HG03378 (cell line): ENCODE data around the gene GMCL1.
"Not testable (repeated sequence)": the region's sequence is repeated elsewhere in the genome, so short reads cannot be mapped to it uniquely, and the experiment has no call there.

ENCODE experiments used
- ATAC-seq: cut with Tn5 transposase; IDR thresholded peaks from one replicate; pipeline ENCODE4 v1.9.1; 2021; ENCODE audit warnings: mild to moderate bottlenecking, moderate library complexity; ENCODE audit not compliant: unreplicated experiment

Gene GMCL1

GRCh38 chr2:69847068-69847828, 17.8 kb downstream of the GMCL1 start:
- no peak for ATAC-seq

GRCh38 chr2:69848186-69848790, 18.8 kb downstream of the GMCL1 start:
- ATAC-seq: no peak

DNA sequence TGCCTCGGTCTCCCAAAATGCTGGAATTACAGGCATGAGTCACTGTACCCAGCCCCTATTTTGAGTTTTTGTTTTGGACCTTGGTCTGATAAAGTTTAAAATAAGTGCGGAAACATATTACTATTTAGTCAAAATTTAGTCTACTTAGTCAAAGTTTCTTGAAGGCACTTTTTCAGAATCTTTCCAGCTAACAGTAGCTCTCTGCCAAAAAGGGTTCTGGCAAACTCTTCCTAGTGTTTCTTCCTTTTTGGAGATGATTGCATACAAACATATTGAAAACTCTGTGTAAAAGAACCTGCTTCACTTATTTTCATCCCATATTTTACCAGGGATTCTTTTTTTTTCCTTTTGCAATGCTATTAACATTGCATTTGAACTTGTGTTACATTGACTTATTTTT, 28.8 kb downstream of the GMCL1 start:
- ATAC-seq: no peak

GRCh38 chr2:69863298-69863697, 33.8 kb downstream of the GMCL1 start:
- ATAC-seq: no peak

DNA sequence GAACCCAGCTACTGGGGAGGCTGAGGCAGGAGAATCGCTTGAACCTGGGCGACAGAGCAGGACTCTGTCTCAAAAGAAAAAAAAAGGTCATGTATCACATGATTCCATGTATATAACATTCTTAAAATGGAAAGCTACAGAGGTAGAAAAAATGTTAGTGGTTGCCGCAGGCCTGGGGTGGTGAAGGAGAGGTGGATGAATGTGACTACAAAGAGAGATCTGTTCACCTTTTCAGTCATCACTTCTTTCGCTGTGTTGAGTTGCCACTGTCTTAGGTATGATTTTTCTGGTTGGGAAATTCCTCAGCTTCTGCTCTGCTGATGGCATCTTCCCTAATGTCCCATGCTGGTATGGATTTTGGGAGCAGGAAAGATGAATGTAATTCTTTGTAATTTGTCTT, 59.0 kb downstream of the GMCL1 start:
- no peak for ATAC-seq

GRCh38 chr2:69889302-69889701, 59.8 kb downstream of the GMCL1 start:
- no peak for ATAC-seq

- ATAC-seq: no peak
These were observed 61.4 kb downstream of the GMCL1 start for GRCh38 chr2:69890881-69891280.

- not testable (repeated sequence) for ATAC-seq
These were observed 63.5 kb downstream of the GMCL1 start for GRCh38 chr2:69892838-69893424.

DNA sequence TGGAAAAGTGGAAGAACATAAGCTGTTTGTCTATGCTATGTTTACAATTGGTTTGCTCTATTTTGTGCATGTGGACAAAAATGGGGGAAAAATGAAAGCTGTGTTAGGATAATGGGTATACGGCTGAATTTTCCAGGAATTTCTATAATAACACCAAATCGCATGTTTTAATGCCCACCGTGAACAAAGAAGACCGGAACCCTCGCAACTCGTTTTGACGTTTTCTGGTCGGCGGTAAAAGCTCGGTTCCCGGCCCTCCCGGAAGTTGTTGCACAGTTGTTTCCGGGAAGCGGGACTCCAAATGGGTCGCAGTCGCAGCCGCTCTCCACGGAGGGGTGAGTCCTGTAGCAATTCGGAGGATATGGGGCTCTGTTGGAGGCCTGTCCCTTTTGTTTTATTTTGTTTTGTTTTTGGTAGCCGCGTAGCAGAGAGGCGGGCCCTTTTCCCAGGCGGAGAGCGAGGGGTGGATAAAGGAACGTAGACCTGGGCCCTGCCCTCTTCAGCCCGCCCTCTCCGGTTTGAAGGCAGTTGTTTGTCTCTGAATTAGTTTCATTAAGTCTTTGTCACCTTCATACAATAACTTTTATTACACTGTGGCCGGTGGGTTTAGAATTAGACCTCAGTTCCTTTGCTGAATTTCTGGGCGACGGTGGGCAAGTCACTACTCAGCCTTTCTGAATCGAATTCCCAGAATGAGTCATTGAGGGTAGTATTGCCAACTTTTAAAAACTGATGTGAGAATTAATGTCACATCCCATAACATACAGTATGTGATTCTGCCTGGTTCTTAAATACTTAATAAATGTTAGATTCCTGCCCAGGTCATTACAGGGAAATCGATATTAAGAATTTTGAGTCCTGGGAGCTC, 64.5 kb downstream of the GMCL1 start, which contains the start of gene SNRNP27:
Gene SNRNP27 (plus strand): TSS at position 273 of the 868 bp plus-strand sequence. CDS start 29 bp downstream, at position 302.
- peak; percentile 58 for ATAC-seq

GRCh38 chr2:69894737-69895136, 65.3 kb downstream of the GMCL1 start:
- not testable (repeated sequence) for ATAC-seq

GRCh38 chr2:69902213-69902922, 72.9 kb downstream of the GMCL1 start:
- no peak for ATAC-seq

DNA sequence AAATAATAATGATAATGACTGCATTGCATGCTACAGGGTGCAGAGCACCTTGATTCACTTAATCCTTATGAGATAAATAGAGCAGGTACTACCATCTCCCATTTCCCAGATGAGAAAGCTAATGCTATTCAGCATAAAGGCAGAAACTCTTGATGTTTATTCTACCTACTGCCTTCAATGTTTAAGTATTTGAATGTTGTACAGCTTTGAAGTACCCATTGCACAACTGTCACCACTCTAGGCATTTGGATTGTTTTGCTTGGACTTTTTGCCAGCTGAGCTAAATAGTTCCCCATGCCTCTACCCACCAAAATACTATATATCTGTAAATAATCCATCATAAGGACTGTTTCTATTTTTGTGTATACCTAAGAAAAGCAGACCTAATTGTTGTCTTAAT, 77.8 kb downstream of the GMCL1 start:
- ATAC-seq: no peak

DNA sequence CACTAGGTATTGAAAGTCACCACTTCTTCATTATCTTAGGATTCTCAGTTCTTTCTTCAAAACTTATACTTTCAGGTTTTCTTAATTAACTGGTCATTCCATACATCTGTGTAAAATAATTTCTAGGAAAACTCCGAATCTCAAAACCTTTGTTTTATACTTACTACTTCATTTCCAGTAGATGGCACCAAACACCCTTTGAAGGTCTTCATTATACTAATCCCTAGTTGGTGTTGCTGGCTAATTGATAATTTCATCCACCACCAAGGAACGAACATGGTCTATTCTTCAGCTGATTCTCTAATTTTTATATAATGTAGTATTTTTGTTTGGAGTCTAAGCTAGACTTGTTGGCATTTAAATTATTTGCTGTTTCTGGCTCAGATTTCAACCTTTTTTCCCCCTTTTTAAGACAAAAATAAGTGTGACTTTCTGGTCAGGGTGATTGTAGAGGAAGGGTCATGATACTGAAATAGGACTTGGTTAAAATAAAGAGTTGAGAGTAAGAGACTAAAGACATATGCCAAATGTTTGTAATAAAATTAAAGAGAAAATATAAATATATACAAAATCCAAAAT, 82.6 kb downstream of the GMCL1 start:
- no peak for ATAC-seq

- peak; percentile 92 for ATAC-seq
These were observed 84.9 kb downstream of the GMCL1 start for GRCh38 chr2:69914164-69914949.

- ATAC-seq: no peak
These were observed 85.8 kb downstream of the GMCL1 start, which contains the start of gene MXD1 for GRCh38 chr2:69914950-69915945. TSS of gene MXD1 (plus strand) at chr2:69915109. CDS start at chr2:69915331, 222 bp downstream.

DNA sequence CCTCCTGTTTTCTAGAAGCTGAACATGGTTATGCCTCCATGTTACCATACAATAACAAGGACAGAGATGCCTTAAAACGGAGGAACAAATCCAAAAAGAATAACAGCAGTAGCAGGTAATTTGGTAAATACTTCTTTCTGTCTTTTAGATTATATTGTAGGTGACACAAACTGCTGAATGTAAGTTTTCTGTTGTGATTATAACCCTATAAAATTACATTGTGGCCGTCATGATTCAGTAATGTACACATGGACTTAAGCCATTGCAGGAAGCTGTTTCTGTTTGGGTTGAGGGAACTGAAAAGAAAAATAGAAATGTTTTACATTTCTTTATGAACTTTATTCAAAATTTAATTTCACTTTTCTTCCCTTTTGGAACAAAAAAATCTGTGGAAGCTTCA, 86.6 kb downstream of the GMCL1 start:
- ATAC-seq: no peak

GRCh38 chr2:69917852-69918251, 88.4 kb downstream of the GMCL1 start:
- ATAC-seq: no peak

DNA sequence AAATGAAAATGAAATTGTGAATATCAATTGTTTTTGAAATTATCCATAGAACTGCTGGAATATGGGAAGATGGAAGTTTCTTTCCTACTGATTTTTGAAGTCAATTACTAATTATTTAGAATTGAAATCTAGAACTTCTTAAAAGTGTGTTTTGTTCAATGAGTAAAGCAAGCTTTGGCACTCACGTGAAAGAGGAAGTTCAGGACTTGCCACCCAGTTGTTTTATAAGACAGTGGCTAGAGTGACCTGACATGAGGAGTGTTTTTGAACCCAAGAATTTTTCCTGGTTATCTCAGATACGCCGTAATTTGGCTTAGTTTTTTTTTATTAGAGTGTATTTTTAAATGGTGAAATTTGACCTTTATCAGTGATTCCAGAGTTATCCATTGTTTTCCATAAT, 88.9 kb downstream of the GMCL1 start:
- ATAC-seq: no peak
